ENCODE measurements around the gene MEF2A. TPM values are rescaled to one million over a fixed set of nuclear protein-coding genes. Genes with fewer than 3 reads are reported as not detected.

MEF2A gene
- total RNA-seq, 1 donor from 2014 or later, result 46.3 TPM

GRCh38 chr15:99762288-99762687, 196.5 kb downstream of the MEF2A start:
- Histone ChIP-seq H3K9ac (ENCODE audit: low read length) (no peak overlapping the region), H2AFZ (ENCODE audit: low read depth, low read length) (no peak overlapping the region), H3K9me3 (ENCODE audit: insufficient read depth, low read depth, low read length) (no peaks in the 10 kb centered on the region), H3K4me3 (ENCODE audit: insufficient read depth, low read depth, low read length) (no peak overlapping the region), H3K36me3 (ENCODE audit: insufficient read depth, low read length) (no peaks in the 10 kb centered on the region), H3K4me2 (ENCODE audit: low read length) (no peak overlapping the region), H3K27me3 (ENCODE audit: insufficient read depth, low read length) (no peaks in the 10 kb centered on the region), H3K27ac (ENCODE audit: low read depth, low read length) (no peak overlapping the region), H4K20me1 (ENCODE audit: insufficient read depth, low read length) (no peaks in the 10 kb centered on the region), H3K79me2 (ENCODE audit: insufficient read depth, low read length) (no peaks in the 10 kb centered on the region), H3K4me1 (ENCODE audit: insufficient read depth, low read length) (no peaks in the 10 kb centered on the region)
- Mint-ChIP-seq H3K36me3 (ENCODE audit: low read depth, unreplicated experiment) (no peaks in the 10 kb centered on the region), H3K4me3 (ENCODE audit: unreplicated experiment) (no peak overlapping the region), H3K27ac (ENCODE audit: unreplicated experiment) (no peak overlapping the region), H3K27me3 (ENCODE audit: low read depth, unreplicated experiment) (no peaks in the 10 kb centered on the region), H3K9me3 (ENCODE audit: unreplicated experiment) (no peaks in the 10 kb centered on the region), H3K4me1 (ENCODE audit: low read depth, unreplicated experiment) (no peaks in the 10 kb centered on the region)
- no peak for TF ChIP-seq EZH2 (IDR thresholded peaks at IDR 0.05; ENCODE audit: insufficient read depth, low read length)
- TF ChIP-seq, protein P1, sequence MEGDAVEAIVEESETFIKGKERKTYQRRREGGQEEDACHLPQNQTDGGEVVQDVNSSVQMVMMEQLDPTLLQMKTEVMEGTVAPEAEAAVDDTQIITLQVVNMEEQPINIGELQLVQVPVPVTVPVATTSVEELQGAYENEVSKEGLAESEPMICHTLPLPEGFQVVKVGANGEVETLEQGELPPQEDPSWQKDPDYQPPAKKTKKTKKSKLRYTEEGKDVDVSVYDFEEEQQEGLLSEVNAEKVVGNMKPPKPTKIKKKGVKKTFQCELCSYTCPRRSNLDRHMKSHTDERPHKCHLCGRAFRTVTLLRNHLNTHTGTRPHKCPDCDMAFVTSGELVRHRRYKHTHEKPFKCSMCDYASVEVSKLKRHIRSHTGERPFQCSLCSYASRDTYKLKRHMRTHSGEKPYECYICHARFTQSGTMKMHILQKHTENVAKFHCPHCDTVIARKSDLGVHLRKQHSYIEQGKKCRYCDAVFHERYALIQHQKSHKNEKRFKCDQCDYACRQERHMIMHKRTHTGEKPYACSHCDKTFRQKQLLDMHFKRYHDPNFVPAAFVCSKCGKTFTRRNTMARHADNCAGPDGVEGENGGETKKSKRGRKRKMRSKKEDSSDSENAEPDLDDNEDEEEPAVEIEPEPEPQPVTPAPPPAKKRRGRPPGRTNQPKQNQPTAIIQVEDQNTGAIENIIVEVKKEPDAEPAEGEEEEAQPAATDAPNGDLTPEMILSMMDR (IDR thresholded peaks at IDR 0.05; ENCODE audit: insufficient read depth, low read depth, low read length), result no peak
- no peak for DNase-seq (ENCODE audit: low read depth)
- FAIRE-seq, result no peak

- Histone ChIP-seq H3K9ac (ENCODE audit: low read length) (no peak overlapping the region), H3K27ac (ENCODE audit: low read depth, low read length) (no peak overlapping the region), H3K4me2 (ENCODE audit: low read length) (no peak overlapping the region), H3K4me3 (ENCODE audit: insufficient read depth, low read depth, low read length) (no peak overlapping the region), H3K4me1 (ENCODE audit: insufficient read depth, low read length) (no peaks in the 10 kb centered on the region), H3K27me3 (ENCODE audit: insufficient read depth, low read length) (no peaks in the 10 kb centered on the region), H4K20me1 (ENCODE audit: insufficient read depth, low read length) (no peaks in the 10 kb centered on the region), H3K79me2 (ENCODE audit: insufficient read depth, low read length) (no peaks in the 10 kb centered on the region), H3K36me3 (ENCODE audit: insufficient read depth, low read length) (no peaks in the 10 kb centered on the region), H3K9me3 (ENCODE audit: insufficient read depth, low read depth, low read length) (no peaks in the 10 kb centered on the region), H2AFZ (ENCODE audit: low read depth, low read length) (no peak overlapping the region)
- no peak overlapping the region for H3K4me3 Mint-ChIP-seq (ENCODE audit: unreplicated experiment)
- no peaks in the 10 kb centered on the region for H3K36me3 Mint-ChIP-seq (ENCODE audit: low read depth, unreplicated experiment)
- no peaks in the 10 kb centered on the region for H3K4me1 Mint-ChIP-seq (ENCODE audit: low read depth, unreplicated experiment)
- TF ChIP-seq, protein P1 (IDR thresholded peaks at IDR 0.05; ENCODE audit: insufficient read depth, low read depth, low read length), result no peak
- TF ChIP-seq EZH2 (IDR thresholded peaks at IDR 0.05; ENCODE audit: insufficient read depth, low read length), result no peak
- FAIRE-seq (no peak), DNase-seq (ENCODE audit: low read depth) (no peak)
- no peak overlapping the region for H3K27ac Mint-ChIP-seq (ENCODE audit: unreplicated experiment)
- no peaks in the 10 kb centered on the region for H3K9me3 Mint-ChIP-seq (ENCODE audit: unreplicated experiment)
- H3K27me3 Mint-ChIP-seq (ENCODE audit: low read depth, unreplicated experiment), result no peaks in the 10 kb centered on the region
Observed at GRCh38 chr15:99763827-99764226, 198.0 kb downstream of the MEF2A start.

DNA sequence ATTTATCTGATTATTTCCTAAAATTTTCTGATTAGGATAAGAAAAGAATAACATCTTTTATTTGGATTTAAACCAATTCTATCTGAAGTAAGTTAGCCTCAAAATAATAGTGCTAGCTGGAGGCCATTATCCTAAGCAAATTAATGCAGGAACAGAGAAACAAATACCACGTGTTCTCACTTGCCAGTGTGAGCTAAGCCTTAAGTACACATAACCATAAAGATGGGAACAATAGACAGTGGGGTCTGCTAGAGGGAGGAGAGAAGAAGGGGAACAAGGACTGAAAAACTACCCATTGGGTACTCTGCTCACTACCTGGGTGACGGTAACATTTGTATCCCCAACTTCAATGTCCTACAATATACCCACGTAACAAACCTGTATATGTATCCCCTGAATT, 198.7 kb downstream of the MEF2A start:
- DNase-seq (ENCODE audit: low read depth) (no peak), FAIRE-seq (no peak)
- Mint-ChIP-seq H3K9me3 (ENCODE audit: unreplicated experiment) (no peaks in the 10 kb centered on the region), H3K36me3 (ENCODE audit: low read depth, unreplicated experiment) (no peaks in the 10 kb centered on the region), H3K4me3 (ENCODE audit: unreplicated experiment) (no peak overlapping the region), H3K4me1 (ENCODE audit: low read depth, unreplicated experiment) (no peaks in the 10 kb centered on the region), H3K27me3 (ENCODE audit: low read depth, unreplicated experiment) (no peaks in the 10 kb centered on the region), H3K27ac (ENCODE audit: unreplicated experiment) (no peak overlapping the region)
- Histone ChIP-seq H3K27ac (ENCODE audit: low read depth, low read length) (no peak overlapping the region), H3K79me2 (ENCODE audit: insufficient read depth, low read length) (no peaks in the 10 kb centered on the region), H3K27me3 (ENCODE audit: insufficient read depth, low read length) (no peaks in the 10 kb centered on the region), H4K20me1 (ENCODE audit: insufficient read depth, low read length) (no peaks in the 10 kb centered on the region), H3K36me3 (ENCODE audit: insufficient read depth, low read length) (no peaks in the 10 kb centered on the region), H3K9me3 (ENCODE audit: insufficient read depth, low read depth, low read length) (no peaks in the 10 kb centered on the region), H3K4me2 (ENCODE audit: low read length) (no peak overlapping the region), H3K4me1 (ENCODE audit: insufficient read depth, low read length) (no peaks in the 10 kb centered on the region), H3K9ac (ENCODE audit: low read length) (no peak overlapping the region), H2AFZ (ENCODE audit: low read depth, low read length) (no peak overlapping the region), H3K4me3 (ENCODE audit: insufficient read depth, low read depth, low read length) (no peak overlapping the region)
- no peak for TF ChIP-seq EZH2 (IDR thresholded peaks at IDR 0.05; ENCODE audit: insufficient read depth, low read length)
- TF ChIP-seq, protein P1 (IDR thresholded peaks at IDR 0.05; ENCODE audit: insufficient read depth, low read depth, low read length), result no peak

Other genes with a start within 250 kb of the MEF2A start
- 3.8 and 5.0 TPM in 2 replicates for gene LYSMD4, start 167.5 kb downstream of the MEF2A start, total RNA-seq